OCI-LY1 (cell line): ENCODE results near the gene BATF.

Experiments
- CTCF ChIP-seq: fragments of 200-600 bp; sonication (generic), shearing (Covaris generic); IDR thresholded peaks from 2 replicates; pipeline ENCODE4 v1.5.1; 2017; ENCODE audit warnings: mild to moderate bottlenecking, antibody characterized with exemption, low read length, moderate library complexity, mixed read lengths
- EZH2 ChIP-seq: fragments of 200-600 bp; sonication (generic), shearing (Covaris generic); IDR thresholded peaks from 2 replicates; pipeline ENCODE4 v1.8.0; 2017; ENCODE audit warnings: borderline replicate concordance, mixed run types, mild to moderate bottlenecking, antibody characterized with exemption, low read length, moderate library complexity, mixed read lengths

DNA sequence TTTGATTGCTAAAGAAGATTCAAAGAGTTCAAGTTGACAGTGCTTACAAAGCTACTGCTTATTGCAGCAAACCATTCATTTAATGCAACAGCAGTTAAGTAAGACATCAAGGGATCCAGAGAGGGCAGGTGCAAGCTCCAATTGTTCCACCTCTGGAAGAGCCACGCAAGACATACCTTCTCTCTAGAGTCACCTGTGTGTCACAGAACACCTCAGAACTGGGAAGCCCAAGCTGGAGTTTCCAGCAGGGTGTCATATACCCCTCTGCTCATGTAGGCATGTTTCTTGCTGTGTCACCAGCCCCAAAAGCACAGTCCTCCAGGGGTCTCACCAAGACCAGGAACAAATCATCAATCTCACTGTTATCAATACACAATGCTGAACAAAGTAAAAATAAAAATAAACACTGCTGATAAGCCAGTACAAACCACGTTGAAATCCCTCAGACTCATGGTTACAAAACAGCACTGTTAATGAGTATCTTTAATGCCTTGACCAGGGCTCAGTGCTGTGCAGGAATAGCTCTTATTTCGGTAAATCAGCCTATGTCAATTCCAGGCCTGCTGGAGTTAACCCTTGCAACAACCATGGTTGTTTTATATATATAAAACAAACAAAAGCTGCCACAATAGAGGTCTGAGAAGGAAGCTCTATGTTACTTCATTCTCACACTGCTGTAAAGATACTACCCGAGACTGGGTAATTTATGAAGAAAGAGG lies 37.4 kb upstream of the BATF start:
- no peak for TF ChIP-seq CTCF
- no peak for TF ChIP-seq EZH2
